ENCODE data around the gene TEKT3. TPM values are rescaled to one million over a fixed set of nuclear protein-coding genes. Genes with fewer than 3 reads are reported as not detected.

TEKT3 gene
- polyA plus RNA-seq, 4 donors = 0.95 to 2.3 (median 1.5) TPM

GRCh38 chr17:15298176-15298575 is 43.2 kb downstream of the TEKT3 start:
- no peak for DNase-seq (ENCODE audit: low read depth in 4 of 4, low spot score in 2 of 4)

DNA sequence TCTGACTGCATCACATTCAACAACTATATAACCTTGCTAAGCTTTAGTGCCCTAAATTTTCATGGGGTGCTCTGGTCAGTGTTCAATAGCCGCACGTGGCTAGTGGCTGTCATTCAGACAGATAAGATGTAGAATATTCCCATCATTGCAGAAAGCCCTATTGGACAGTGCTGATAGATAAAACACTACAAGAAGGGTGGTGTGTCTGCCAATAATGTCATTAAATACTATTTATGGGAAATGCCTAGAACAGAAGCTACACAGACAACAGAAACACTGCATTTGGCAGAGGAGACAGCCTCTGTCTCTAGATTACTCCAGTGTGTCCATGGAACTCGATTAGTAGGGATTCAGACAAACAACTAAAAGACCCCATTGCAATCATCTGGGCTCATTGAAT is 47.8 kb downstream of the TEKT3 start:
- no peak for DNase-seq (ENCODE audit: low read depth in 4 of 4, low spot score in 2 of 4)

DNA sequence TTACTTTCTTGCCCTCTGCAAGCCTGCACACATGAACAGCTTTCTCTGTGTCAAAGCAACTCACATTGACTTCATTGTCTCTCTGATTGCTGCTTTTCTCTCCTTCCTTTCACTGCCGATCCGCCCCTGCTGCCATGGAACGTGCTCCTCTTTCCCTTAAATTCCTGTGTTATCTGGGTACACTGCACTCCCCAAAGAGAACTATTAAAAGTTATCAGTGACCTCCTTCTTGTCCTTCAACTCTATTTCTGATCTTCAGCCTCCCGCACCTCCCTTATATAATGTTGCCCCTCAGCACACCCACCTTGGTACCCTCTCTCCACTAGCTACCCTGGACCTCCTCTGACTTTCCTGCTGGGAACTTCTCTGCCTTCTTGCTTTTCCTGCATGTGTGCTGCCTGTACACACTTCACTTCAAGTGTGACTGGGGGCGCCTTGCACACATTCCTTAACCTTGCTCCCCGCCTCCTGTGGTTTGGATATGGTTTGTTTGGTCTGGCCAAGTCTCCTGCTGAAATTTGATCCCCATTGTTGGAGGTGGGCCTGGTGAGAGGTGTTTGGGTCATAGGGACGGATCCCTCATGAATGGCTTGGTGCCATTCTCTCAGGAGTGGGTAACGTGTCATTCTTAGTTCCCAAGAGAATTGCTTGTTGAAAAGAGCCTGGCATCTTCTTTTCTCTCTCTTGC is 49.6 kb downstream of the TEKT3 start:
- DNase-seq (ENCODE audit: low read depth in 4 of 4, low spot score in 2 of 4) = no peak

DNA sequence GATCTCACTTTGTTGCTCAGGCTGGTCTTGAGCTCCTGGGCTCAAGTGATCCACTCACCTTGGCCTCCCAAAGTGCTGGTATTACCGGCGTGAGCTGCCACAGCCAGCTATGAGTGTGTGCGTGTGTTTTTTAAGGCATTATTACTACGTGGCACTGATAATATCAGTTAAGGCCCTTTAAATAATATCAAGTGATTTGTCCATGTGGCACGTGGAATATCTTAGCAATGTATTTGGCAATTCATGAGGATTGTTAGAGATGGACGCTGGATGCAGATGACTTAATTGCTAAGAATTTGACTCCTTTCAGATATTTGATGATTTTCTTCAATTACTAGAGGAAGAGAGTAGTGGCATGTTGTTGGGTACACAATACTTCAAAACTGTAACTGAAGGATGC is 50.8 kb downstream of the TEKT3 start:
- no peak for DNase-seq (ENCODE audit: low read depth in 4 of 4, low spot score in 2 of 4)

GRCh38 chr17:15289285-15290183 is 51.9 kb downstream of the TEKT3 start:
- DNase-seq (ENCODE audit: low read depth in 4 of 4, low spot score in 2 of 4) = no peak

- no peak for DNase-seq (ENCODE audit: low read depth in 4 of 4, low spot score in 2 of 4)
Measured at GRCh38 chr17:15288859-15289258, 52.5 kb downstream of the TEKT3 start.

DNA sequence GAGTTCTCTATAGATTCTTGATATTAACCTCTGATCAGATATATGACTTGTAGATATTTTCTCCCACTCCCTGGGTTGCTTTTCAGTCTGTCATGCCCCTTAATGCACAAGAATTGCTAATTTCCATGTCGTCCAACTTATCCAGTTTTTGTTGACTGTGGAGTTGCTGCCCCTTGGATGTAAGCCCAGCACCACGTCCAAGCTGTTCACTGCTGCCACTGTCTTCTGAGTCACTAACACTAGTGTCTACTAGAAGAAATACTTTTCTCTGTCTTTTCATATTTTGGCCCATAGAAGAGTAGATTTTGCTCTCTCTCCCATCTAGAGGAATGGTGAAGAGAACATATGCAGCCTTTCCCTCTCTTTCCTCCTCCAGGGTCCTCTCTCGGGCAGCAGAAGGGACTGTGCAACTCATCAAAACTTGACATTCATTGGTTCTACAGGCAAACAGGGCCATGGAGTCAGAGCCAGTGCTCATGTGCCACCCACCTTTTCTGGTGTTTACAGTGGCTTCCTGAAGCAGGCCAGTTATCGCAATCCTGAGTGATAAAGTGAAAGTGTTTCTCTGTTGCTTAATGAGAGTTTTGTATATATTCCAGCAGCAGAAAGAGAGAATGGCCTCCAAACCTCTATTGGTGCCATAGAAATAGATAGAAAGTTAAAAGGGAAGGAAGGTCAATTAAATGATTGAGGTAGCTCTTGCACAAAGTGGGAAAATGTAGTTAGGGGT is 53.7 kb downstream of the TEKT3 start:
- no peak for DNase-seq (ENCODE audit: low read depth in 4 of 4, low spot score in 2 of 4)

GRCh38 chr17:15285466-15285865 is 55.9 kb downstream of the TEKT3 start:
- no peak for DNase-seq (ENCODE audit: low read depth in 4 of 4, low spot score in 2 of 4)

DNA sequence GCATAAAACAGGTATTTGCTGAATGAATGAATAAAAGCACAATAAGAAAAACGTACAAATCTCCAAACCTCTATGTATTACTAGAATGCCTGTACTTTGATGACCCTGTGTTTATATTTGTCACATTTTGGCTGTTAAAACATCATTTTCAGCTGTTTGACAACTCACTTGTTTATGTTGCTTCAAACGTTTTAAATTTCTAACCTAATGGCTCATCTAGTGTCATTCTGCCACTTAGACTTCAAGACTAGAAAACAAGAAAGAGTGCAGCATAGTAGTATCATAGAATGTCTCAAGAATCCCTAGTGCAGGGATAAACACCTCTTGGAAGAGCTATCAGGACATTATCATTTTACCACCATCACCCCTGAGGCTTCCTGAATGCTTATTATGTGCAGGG is 56.9 kb downstream of the TEKT3 start:
- no peak for DNase-seq (ENCODE audit: low read depth in 4 of 4, low spot score in 2 of 4)

DNA sequence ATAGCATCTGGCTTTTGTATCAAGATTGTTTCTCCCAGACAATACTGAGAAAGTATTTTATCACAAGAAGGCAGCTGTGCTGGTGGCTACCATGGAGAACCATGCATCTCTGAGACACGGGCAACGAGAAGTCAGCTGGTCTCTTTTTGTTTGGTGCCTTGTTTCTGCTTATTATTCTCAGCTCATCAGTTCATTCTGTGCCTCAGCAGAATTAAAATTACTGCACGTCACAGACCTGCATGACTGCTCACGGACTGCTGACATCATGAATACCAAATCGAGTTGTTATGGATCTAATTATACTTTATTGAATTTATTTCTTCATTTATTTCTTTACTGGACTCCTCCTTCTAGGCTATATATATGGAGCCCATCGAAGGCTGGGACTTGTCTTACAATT is 57.3 kb downstream of the TEKT3 start:
- DNase-seq (ENCODE audit: low read depth in 4 of 4, low spot score in 2 of 4) = no peak

- no peak for DNase-seq (ENCODE audit: low read depth in 4 of 4, low spot score in 2 of 4)
Measured at GRCh38 chr17:15281909-15282308, 59.5 kb downstream of the TEKT3 start.

DNA sequence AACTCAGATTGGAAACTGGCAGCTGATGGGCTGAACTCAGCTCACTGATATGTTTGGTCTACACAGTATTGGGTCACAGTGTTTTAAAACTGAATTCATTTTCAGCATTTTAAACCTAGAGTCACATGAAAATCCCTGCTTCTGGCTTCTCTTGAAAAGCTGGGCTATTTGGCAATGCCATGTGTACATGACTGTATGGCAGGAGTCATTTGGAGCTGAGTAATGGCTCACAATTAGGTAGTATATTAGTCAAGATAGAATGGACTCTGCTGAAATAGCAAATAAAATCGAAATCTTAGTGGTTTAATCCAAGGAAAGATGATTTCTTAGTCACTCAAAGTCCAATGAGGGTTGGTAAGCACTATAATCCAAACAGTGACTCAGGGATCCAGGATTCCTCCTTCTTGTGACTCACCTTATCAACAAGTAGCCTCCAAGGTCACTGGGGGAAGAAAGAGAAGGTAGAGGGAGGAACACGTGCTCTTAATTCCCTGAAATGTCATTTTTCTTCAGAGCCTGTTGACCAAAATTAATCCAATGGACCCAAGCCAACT is 62.4 kb downstream of the TEKT3 start:
- DNase-seq (ENCODE audit: low read depth in 4 of 4, low spot score in 2 of 4) = no peak

DNA sequence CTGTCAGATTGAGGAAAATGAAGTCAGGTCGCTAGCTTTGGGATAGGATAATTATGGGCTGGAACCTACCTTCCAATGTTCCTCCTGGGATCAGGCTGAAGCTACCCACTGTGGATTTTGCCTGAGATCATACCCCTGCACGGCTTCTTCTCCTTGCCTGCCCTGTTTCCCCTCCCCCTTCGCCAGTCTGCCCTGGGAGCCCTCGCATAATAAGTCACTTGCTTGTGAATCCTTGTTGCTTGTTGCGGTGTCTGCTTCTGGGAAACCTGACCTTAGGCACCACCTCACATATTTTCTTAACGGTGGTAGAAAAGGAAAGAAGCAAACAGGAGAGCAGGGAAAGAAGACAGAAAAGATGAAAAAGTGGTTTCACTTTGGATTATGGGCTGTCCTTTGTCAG is 63.0 kb downstream of the TEKT3 start:
- DNase-seq (ENCODE audit: low read depth in 4 of 4, low spot score in 2 of 4) = peak in 2 of 4 donors; percentile 9 to 10

GRCh38 chr17:15274017-15274416 is 67.4 kb downstream of the TEKT3 start:
- DNase-seq (ENCODE audit: low read depth in 4 of 4, low spot score in 2 of 4) = no peak

GRCh38 chr17:15273141-15273793 is 68.1 kb downstream of the TEKT3 start:
- no peak for DNase-seq (ENCODE audit: low read depth in 4 of 4, low spot score in 2 of 4)

GRCh38 chr17:15271741-15272140 is 69.7 kb downstream of the TEKT3 start:
- no peak for DNase-seq (ENCODE audit: low read depth in 4 of 4, low spot score in 2 of 4)

GRCh38 chr17:15270628-15271381 is 70.6 kb downstream of the TEKT3 start:
- no peak for DNase-seq (ENCODE audit: low read depth in 4 of 4, low spot score in 2 of 4)

DNA sequence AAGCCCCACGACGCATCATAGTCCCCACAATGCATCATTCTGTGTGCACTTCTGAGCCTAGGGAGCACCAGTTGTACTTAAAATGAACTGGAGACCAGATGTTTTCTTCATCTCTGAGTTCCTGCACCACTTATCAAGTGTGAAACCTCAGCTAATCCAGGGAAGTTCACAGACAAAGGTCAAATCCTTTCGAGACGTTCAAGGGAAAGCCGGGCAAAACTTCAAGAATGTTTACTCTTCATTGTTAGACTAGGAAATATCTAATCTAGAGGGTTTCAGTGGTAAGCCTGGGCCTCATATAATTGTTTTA is 71.7 kb downstream of the TEKT3 start:
- no peak for DNase-seq (ENCODE audit: low read depth in 4 of 4, low spot score in 2 of 4)

- no peak for DNase-seq (ENCODE audit: low read depth in 4 of 4, low spot score in 2 of 4)
Measured at GRCh38 chr17:15269087-15269779, 72.2 kb downstream of the TEKT3 start.
